ENCODE measurements around the gene GIMD1. TPM values are rescaled to one million over a fixed set of nuclear protein-coding genes. Genes with fewer than 3 reads are reported as not detected.

The GIMD1 gene
- total RNA-seq (2022; extraction: Qiagen RNA extraction) = not detected in 5 replicates

DNA sequence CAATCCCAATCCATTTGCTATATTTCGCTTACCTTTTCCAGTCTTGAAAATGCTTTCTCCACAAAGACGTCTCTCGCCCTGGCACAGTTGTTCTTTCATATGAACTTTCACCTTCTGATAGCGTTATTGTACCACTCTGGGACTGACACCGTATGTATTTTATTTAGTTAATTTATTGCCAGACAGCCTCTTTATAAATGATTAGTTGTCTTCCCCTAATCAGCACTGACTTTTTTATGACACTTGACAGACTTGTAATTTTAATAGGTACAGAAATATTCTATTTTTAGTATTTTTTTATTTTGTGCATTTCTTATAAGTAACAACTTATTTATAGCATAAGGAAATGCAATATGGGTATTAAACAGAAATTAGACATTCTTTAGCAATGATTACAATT is at the start of gene GIMD1:
Gene GIMD1, minus strand, starts transcription at position 101 of the 400 bp plus-strand sequence. CDS start 1,343 bp downstream, outside the sequence.

DNA sequence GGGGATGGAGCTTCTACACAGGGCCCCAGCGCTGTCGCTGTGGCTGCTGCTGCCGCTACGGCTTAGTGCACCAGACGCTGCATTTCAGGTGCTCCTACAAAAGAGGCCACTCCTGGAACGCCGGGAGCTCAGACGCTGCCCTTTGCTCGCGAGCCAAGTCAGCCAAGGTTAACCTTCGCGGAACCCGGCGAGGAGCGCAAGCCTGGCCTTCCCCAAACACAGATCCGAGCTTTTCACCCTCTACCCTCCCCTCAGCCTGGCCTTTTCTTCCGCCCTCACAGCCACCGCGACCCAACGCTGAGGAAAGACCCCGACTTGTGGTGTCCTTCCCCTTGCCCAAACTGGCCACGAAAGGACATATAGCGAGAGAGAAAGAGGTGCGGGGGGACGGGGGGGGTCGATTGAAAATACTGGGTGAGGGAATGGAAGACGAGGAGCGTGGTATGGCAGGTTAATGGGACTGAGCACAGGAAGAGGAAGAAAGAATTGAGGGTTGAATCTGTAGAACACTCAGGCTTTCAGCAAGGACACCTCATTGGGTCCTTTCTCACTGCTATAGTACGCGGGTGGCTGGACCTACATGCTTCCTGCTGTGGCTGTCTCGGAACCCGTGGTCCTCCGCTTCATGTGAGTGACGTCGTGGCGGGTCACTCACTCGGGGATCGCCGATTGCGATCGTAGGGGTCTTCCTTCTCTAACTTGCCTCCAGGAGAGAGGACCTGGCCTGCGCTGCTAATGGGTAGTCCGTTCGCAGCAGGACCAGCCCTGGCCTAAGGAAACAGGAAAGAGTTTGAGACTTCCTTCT is 52.4 kb downstream of the GIMD1 start, which contains the start of the genes AIMP1 and TBCK:
Gene AIMP1, plus strand, starts transcription at position 583 of the 805 bp plus-strand sequence. CDS start 8,460 bp downstream, outside the sequence.
Gene TBCK, minus strand, starts transcription at position 242 of the 805 bp plus-strand sequence. CDS start 7,249 bp downstream, outside the sequence.

Other genes starting within 250 kb of the GIMD1 start
- gene TBCK, start 52.6 kb downstream of the GIMD1 start, total RNA-seq (2022; extraction: Qiagen RNA extraction) = 2.3 to 3.5 TPM (median 2.9 TPM) in 5 replicates
- 41.7 to 45.6 TPM (median 44.2 TPM) in 5 replicates for gene AIMP1, start 52.2 kb downstream of the GIMD1 start, total RNA-seq (2022; extraction: Qiagen RNA extraction)

All from A549 treated with Hydrocortisone at 1 μM for 4 hours (cell line).